ENCODE measurements around the gene CMTM6.
"Not testable (repeated sequence)": the region's sequence is repeated elsewhere in the genome, so short reads cannot be mapped to it uniquely, and the experiment has no call there.

The CMTM6 gene

GRCh38 chr3:32464726-32465125, 37.9 kb downstream of the CMTM6 start:
- DNase-seq; H3K27ac Mint-ChIP-seq; H3K36me3 Mint-ChIP-seq (ENCODE audit: low read depth); H3K4me3 Mint-ChIP-seq; H3K9me3 Mint-ChIP-seq; H3K27me3 Mint-ChIP-seq; ATAC-seq: not testable (repeated sequence)
- H3K4me1 Mint-ChIP-seq = peaks cover 22% of the 10 kb centered on the region

DNA sequence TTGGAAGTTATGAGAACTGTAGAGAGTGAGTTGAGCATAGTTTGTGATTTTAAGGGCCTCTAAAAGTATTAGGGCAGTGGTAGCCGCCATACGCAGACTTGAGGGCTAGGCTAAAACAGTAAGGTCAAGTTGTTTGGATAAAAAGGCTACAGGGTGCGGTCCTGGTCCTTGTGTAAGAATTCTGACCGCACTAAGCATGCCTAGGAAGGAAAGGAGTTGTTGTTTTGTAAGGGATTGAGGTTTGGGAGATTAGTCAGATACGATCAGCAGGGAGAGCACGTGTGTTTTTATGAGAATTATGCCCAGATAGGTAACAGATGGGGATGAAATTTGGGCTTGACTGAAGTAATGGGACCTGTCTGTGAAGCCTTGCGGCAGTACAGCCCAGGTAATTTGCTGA, 39.2 kb downstream of the CMTM6 start:
- not testable (repeated sequence) for H3K27ac Mint-ChIP-seq, H3K4me3 Mint-ChIP-seq

GRCh38 chr3:32462191-32462986, 40.3 kb downstream of the CMTM6 start:
- H3K36me3 Mint-ChIP-seq (ENCODE audit: low read depth); H3K27ac Mint-ChIP-seq; H3K27me3 Mint-ChIP-seq; ATAC-seq; H3K9me3 Mint-ChIP-seq; DNase-seq; H3K4me3 Mint-ChIP-seq: not testable (repeated sequence)
- peaks cover 22% of the 10 kb centered on the region for H3K4me1 Mint-ChIP-seq

More for the DNA sequence above, 39.2 kb downstream of the CMTM6 start:
- H3K27me3 Mint-ChIP-seq; DNase-seq; H3K9me3 Mint-ChIP-seq; ATAC-seq; H3K36me3 Mint-ChIP-seq (ENCODE audit: low read depth): not testable (repeated sequence)
- H3K4me1 Mint-ChIP-seq = peaks cover 16% of the 10 kb centered on the region

DNA sequence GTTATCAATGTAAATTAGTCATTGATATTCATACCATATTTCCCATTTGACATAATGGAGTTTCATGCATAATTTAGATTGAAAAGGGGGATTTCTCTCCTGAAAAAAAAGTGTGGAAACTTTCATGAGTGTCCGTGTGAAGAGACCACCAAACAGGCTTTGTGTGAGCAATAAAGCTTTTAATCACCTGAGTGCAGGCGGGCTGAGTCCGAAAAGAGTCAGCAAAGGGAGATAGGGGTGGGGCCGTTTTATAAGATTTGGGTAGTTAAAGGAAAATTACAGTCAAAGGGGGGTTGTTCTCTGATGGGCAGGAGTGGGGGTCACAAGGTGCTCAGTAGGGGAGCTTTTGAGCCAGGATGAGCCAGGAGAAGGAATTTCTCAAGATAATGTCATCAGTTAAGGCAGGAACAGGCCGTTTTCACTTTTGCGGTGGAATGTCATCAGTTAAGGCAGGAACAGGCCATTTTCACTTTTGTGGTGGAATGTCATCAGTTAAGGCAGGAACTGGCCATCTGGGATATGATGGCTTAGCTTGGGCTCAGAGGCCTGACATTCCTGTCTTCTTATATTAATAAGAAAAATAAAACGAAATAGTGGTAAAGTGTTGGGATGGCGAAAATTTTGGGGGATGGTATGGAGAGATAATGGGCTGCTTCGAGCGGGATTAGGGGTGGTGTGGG, 41.7 kb downstream of the CMTM6 start:
- ATAC-seq; H3K36me3 Mint-ChIP-seq (ENCODE audit: low read depth); H3K27me3 Mint-ChIP-seq; DNase-seq; H3K27ac Mint-ChIP-seq; H3K9me3 Mint-ChIP-seq: not testable (repeated sequence)
- H3K4me1 Mint-ChIP-seq = peaks cover 31% of the 10 kb centered on the region
- H3K4me3 Mint-ChIP-seq = peak overlapping the region; percentile 73

GRCh38 chr3:32460031-32460749, 42.5 kb downstream of the CMTM6 start:
- ATAC-seq (peak; percentile 88), DNase-seq (peak; percentile 58)
- Mint-ChIP-seq H3K27me3 (no peaks in the 10 kb centered on the region), H3K27ac (no peak overlapping the region), H3K4me1 (peaks cover 35% of the 10 kb centered on the region), H3K36me3 (ENCODE audit: low read depth) (peaks cover 10% of the 10 kb centered on the region), H3K4me3 (peak overlapping the region; percentile 73), H3K9me3 (no peaks in the 10 kb centered on the region)

DNA sequence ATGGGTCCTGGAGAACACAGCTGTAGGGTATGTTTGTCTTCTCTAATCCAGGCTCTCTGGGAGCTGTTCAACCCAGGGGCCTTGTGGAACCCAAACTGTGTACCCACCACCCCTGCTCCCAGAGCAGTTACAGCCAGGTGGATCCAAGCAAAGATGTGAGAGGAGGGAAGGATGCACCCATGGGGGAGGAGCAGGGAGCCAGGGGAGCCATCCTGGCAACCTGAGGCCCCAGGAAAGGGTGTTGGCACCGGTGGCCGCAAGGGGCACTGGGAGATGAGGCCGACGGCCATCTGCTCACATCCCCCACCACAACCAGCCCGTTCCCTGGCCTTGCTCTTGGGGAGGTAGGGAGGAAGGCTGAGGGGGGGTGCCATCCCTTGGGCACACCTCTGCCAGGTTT, 43.2 kb downstream of the CMTM6 start:
- Mint-ChIP-seq H3K27me3 (no peaks in the 10 kb centered on the region), H3K4me3 (peak overlapping the region; percentile 73), H3K9me3 (no peaks in the 10 kb centered on the region), H3K27ac (no peak overlapping the region), H3K36me3 (ENCODE audit: low read depth) (peaks cover 10% of the 10 kb centered on the region), H3K4me1 (peaks cover 39% of the 10 kb centered on the region)
- ATAC-seq (no peak), DNase-seq (no peak)

DNA sequence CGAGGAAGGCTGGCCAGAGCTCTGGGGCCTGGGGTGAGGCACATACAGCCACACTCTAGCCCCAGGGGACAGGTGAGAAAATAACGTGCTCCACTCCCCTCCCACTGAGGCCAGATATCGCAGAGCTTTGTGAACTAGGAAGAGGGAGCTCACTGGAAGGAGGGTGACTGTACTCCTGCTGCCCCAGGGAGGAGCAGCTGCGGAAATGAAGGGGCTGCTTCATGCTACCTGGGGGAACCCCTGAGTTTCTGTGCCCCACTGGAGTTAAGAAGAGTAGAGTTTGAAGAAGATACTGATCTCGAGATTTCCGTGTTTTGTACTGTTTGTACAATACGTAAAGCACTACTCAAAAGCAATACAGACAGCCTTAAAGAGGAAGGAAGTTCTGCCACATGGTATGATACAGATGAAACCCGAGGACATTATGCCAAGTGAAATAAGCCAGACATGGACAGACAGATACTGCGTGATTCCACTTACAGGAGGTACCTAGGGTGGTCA, 44.6 kb downstream of the CMTM6 start:
- Mint-ChIP-seq H3K27me3 (no peaks in the 10 kb centered on the region), H3K4me1 (peaks cover 40% of the 10 kb centered on the region), H3K9me3 (no peaks in the 10 kb centered on the region), H3K36me3 (ENCODE audit: low read depth) (peaks cover 12% of the 10 kb centered on the region), H3K4me3 (peak overlapping the region; percentile 67), H3K27ac (peak overlapping the region; percentile 95)
- peak; percentile 62 for ATAC-seq
- peak; percentile 51 for DNase-seq

GRCh38 chr3:32456429-32457130, 46.1 kb downstream of the CMTM6 start:
- no peak for DNase-seq
- Mint-ChIP-seq H3K4me3 (no peak overlapping the region), H3K27ac (peak overlapping the region; percentile 62), H3K36me3 (ENCODE audit: low read depth) (peaks cover 17% of the 10 kb centered on the region), H3K9me3 (no peaks in the 10 kb centered on the region), H3K4me1 (peaks cover 40% of the 10 kb centered on the region), H3K27me3 (no peaks in the 10 kb centered on the region)
- no peak for ATAC-seq

DNA sequence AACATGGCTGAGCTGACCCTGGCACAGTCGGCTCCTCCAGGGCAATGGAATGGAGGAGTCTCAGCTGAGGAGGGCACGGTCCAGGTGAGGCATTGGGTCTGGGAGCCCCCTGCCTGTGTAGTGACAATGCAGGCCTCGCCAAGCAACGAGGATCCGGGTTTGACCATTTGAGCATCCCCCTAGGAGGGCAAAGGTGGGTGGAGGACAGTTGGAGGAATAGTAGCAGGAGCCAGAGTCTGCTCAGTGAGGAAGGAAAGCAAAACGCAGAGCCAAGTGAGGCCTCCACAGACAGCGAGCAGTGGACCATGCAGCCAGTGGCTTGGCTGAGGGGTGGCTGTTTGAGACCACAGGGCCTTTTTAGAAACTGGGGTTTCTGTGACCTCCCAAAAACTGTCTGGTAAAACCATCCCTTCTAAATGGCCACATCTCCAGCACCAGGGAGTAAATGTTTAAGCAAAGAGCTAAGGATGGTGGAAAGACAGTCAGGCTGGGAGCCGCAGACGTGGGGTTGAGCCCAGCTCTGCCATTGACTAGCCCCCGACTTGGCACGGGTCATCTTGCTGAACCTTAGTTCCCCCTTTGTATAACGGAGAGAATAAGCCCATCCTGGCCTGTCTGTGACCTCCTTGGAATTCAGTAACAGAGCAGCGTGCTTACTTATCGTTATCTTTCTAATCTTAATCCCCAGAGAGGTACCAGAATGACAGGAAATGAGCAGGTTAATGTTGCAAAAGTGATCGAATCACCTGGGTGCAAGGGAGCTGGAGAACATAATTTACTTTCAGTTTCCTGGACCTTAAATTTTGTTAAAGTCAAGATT, 46.8 kb downstream of the CMTM6 start:
- Mint-ChIP-seq H3K9me3 (no peaks in the 10 kb centered on the region), H3K27me3 (no peaks in the 10 kb centered on the region), H3K27ac (peak overlapping the region; percentile 62), H3K4me3 (no peak overlapping the region), H3K4me1 (peaks cover 40% of the 10 kb centered on the region), H3K36me3 (ENCODE audit: low read depth) (peaks cover 17% of the 10 kb centered on the region)
- ATAC-seq (no peak), DNase-seq (no peak)

GRCh38 chr3:32454731-32455608, 47.7 kb downstream of the CMTM6 start:
- DNase-seq = no peak
- Mint-ChIP-seq H3K36me3 (ENCODE audit: low read depth) (peaks cover 17% of the 10 kb centered on the region), H3K4me3 (no peak overlapping the region)

GRCh38 chr3:32454111-32454510, 48.5 kb downstream of the CMTM6 start:
- Mint-ChIP-seq H3K27ac (no peak overlapping the region), H3K4me3 (no peak overlapping the region), H3K27me3 (no peaks in the 10 kb centered on the region), H3K36me3 (ENCODE audit: low read depth) (peaks cover 17% of the 10 kb centered on the region), H3K4me1 (peaks cover 45% of the 10 kb centered on the region), H3K9me3 (no peaks in the 10 kb centered on the region)
- DNase-seq (no peak), ATAC-seq (no peak)

More at GRCh38 chr3:32454731-32455608, 47.7 kb downstream of the CMTM6 start:
- H3K4me1 Mint-ChIP-seq = peaks cover 45% of the 10 kb centered on the region
- no peaks in the 10 kb centered on the region for H3K9me3 Mint-ChIP-seq
- no peaks in the 10 kb centered on the region for H3K27me3 Mint-ChIP-seq
- no peak for ATAC-seq
- peak overlapping the region; percentile 21 for H3K27ac Mint-ChIP-seq

DNA sequence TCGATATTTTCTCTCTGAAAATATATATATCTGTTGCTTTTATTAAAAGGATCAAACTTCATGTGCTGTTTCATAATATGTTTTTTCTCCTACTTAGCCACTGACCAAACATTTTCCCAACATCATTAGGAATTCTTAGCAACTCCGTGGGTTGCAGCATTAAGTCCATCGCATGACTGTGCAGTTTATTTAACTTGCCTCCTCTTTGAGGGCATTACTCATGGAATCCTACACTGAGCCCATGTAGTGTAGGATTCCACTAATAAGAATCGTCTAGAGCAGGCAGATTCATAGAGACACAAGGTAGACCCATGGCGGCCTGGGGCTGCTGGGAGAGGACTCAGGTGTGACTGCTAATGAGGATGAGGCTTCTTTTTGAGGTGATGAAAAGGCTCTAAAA, 49.3 kb downstream of the CMTM6 start:
- ATAC-seq = no peak
- H3K36me3 Mint-ChIP-seq (ENCODE audit: low read depth) = peaks cover 21% of the 10 kb centered on the region
- H3K9me3 Mint-ChIP-seq = no peaks in the 10 kb centered on the region
- no peak overlapping the region for H3K27ac Mint-ChIP-seq
- H3K27me3 Mint-ChIP-seq = no peaks in the 10 kb centered on the region
- no peak for DNase-seq
- H3K4me3 Mint-ChIP-seq = no peak overlapping the region
- H3K4me1 Mint-ChIP-seq = peaks cover 48% of the 10 kb centered on the region

DNA sequence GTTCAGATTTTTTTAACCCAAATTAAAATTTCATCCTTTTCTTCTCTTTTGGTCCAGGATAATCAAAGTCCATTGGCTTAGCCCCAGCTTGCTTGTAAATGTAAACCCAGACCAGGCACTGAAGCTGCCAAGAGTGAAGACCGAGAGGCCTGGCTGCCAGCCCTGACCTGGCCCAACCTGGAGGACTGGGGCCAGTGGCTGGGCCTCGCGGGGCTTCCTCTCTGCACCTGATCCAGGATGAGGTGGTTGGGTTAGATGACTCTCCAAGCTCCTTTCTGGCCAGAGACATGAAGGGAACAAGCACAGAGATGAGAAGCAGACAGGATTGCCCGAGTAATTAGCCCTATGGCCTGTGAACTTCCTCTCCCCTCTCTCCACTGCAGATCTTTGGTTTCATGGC, 50.6 kb downstream of the CMTM6 start:
- no peak overlapping the region for H3K4me3 Mint-ChIP-seq

More for the DNA sequence above, 50.6 kb downstream of the CMTM6 start:
- ATAC-seq (no peak), DNase-seq (no peak)
- Mint-ChIP-seq H3K27me3 (no peaks in the 10 kb centered on the region), H3K36me3 (ENCODE audit: low read depth) (peaks cover 23% of the 10 kb centered on the region), H3K27ac (no peak overlapping the region), H3K9me3 (peaks cover 2% of the 10 kb centered on the region), H3K4me1 (peaks cover 49% of the 10 kb centered on the region)
